Activated T-cell treated with anti-CD3 and anti-CD28 coated beads, Interleukin-2, amount 50 U/mL, for 24 hours (primary cell): ENCODE data around the gene LCN15.

Experiments used
- DNase-seq: peaks from one replicate; pipeline ENCODE4 v3.0.0-alpha.2; 2020
- H3K27ac Mint-ChIP-seq: 2 replicates; pipeline ENCODE4 v1.8.0; 2020; ENCODE audit warnings: mild to moderate bottlenecking, mixed read lengths
- H3K27me3 Mint-ChIP-seq: 2 replicates; pipeline ENCODE4 v1.8.0; 2020; ENCODE audit warnings: mixed read lengths
- H3K36me3 Mint-ChIP-seq: 2 replicates; pipeline ENCODE4 v1.8.0; 2020; ENCODE audit warnings: low read depth, mixed read lengths
- H3K4me1 Mint-ChIP-seq: 2 replicates; pipeline ENCODE4 v1.8.0; 2020; ENCODE audit warnings: low read depth, mixed read lengths
- H3K4me3 Mint-ChIP-seq: 2 replicates; pipeline ENCODE4 v1.8.0; 2020; ENCODE audit warnings: mild to moderate bottlenecking, moderate library complexity, mixed read lengths
- H3K9me3 Mint-ChIP-seq: 2 replicates; pipeline ENCODE4 v1.8.0; 2020; ENCODE audit warnings: mixed read lengths

LCN15 gene

DNA sequence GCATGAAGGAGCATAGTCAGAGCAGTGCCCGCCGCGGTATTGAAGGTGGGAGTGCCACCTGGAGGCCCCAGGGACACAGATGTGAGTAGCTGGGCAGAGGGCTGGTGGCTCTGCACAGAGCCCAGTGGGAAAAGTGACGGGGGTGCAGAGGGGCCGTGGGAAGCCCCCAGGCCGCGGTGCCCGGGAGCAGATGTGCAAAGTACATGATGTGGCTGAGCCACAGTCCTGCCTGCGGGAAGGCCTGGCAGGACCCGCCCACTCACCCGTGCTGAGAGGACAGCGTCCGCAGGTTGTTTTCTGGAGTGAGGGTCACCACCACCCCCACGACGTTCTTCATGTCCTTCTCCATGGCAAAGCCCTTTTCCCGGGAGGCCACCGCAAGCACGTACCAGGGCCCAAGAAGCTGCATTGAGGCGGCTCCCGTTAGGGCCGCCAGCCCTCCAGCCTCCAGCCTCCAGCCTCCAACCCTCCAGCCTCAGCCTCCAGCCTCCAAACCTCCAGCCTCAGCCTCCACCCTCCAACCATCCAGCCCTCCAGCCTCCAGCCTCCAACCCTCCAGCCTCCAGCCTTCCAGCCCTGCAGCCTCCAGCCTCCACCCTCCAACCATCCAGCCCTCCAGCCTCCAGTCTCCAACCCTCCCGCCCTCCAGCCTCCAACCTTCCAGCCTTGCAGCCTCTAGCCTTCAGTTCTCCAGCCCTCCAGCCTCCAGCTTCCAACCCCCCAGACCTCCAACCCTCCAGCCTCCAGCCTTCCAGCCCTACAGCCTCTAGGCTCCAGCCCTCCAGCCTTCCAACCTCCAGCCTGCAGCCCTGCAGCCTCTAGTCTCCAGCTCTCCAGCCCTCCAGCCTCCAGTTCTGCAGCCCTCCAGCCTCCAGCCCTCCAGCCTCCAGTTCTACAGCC lies 16.9 kb downstream of the LCN15 start:
- peaks cover 2% of the 10 kb centered on the region for H3K36me3 Mint-ChIP-seq
- H3K27me3 Mint-ChIP-seq: peaks cover 40% of the 10 kb centered on the region
- no peak overlapping the region for H3K27ac Mint-ChIP-seq
- H3K9me3 Mint-ChIP-seq: peaks cover 11% of the 10 kb centered on the region
- DNase-seq: no peak
- peaks cover 7% of the 10 kb centered on the region for H3K4me1 Mint-ChIP-seq
- no peak overlapping the region for H3K4me3 Mint-ChIP-seq

DNA sequence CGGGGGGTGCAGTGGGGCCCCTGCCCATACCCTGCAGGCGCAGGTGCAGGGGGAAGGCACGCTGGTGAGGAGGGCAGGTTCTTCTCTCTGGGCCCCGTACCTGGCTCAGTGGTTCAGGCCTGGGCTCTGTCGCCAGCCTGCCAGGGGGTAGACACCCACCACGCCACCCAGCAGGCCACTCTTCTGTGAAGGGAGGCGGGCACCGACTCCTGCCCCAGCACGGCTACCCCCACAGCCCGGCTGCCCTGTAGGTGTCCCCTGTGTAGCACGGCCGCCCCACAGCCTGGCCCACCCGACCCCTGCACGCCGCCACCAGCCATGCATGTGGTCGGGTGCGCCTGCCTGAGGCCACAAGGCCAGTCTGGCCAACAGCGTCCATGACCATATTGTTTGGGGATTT lies 17.7 kb downstream of the LCN15 start:
- Mint-ChIP-seq H3K4me1 (peaks cover 14% of the 10 kb centered on the region), H3K4me3 (no peak overlapping the region), H3K27me3 (peaks cover 38% of the 10 kb centered on the region)

DNA sequence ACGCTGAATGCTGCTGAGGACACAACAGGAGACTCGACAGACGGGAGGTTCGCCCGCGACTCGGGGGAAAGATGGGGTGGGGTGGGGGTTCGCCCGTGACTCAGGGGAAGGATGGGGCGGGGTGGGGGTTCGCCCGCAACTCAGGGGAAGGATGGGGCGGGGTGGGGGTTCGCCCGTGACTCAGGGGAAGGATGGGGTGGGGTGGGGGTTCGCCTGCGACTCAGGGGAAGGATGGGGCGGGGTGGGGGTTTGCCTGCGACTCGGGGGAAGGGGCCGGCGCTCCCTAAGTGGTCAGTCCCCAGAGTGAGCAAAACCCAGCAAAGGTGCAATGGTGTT lies 18.2 kb downstream of the LCN15 start:
- Mint-ChIP-seq H3K36me3 (no peaks in the 10 kb centered on the region), H3K27ac (no peak overlapping the region), H3K27me3 (peaks cover 35% of the 10 kb centered on the region), H3K4me1 (peaks cover 17% of the 10 kb centered on the region), H3K4me3 (no peak overlapping the region), H3K9me3 (no peaks in the 10 kb centered on the region)
- DNase-seq: no peak

More for the DNA sequence above, 17.7 kb downstream of the LCN15 start:
- peaks cover 3% of the 10 kb centered on the region for H3K9me3 Mint-ChIP-seq
- H3K27ac Mint-ChIP-seq: no peak overlapping the region
- no peaks in the 10 kb centered on the region for H3K36me3 Mint-ChIP-seq
- no peak for DNase-seq

DNA sequence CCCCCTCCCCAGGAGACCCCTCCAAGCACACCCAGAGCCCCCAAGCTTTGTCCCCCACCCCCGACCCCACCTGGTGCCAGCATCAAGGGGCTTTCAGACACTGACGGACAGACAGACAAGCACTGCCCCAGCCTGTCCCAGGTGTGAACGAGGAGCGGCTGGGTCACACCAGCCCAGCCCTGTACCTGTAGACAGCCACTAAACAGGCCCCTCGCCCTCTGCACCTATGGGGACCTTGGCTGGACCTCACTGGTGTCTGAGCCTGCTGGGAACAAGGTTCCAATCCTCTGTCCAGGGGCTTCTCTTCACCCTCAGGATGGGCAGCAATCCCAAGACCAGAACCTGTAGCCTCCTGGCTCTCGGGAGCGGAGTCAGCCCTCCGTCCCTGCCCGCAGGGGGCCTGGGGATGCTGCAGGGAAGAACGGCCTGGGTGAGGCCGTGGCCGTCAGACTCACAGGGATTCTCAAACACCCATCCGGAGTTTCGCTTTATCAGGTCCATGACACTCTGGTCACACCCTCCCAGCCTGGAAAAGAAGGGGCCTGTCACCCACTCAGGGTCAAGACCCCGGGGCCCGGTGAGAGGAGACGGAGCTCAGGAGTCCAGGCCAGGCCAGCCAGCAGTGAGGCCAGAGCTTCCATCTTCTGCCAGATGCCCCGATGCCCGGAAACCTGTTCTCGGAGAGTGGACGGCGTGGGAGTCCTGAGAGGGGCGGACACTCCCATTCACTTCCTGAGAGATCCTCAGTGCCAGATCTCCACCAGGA lies 18.7 kb downstream of the LCN15 start:
- no peak for DNase-seq
- no peak overlapping the region for H3K27ac Mint-ChIP-seq
- H3K27me3 Mint-ChIP-seq: peaks cover 34% of the 10 kb centered on the region
- no peaks in the 10 kb centered on the region for H3K9me3 Mint-ChIP-seq
- no peaks in the 10 kb centered on the region for H3K36me3 Mint-ChIP-seq
- H3K4me3 Mint-ChIP-seq: no peak overlapping the region
- peaks cover 17% of the 10 kb centered on the region for H3K4me1 Mint-ChIP-seq

DNA sequence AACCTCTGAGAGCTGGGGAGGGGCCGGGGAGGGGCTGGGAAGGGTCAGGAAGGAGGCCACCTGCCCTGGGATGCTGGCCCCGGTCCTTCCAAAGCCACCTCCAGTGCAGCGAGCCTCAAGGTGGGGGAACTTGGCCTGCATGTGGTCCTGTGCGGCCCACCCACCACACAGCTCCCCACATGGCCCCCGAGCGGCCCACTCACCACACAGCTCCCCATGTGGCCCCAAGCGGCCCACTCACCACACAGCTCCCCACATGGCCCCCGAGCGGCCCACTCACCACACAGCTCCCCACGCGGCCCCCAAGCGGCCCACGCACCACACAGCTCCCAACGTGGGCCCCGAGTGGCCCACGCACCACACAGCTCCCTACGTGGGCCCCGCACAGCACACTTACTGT lies 19.5 kb downstream of the LCN15 start:
- Mint-ChIP-seq H3K27me3 (peaks cover 29% of the 10 kb centered on the region), H3K27ac (no peak overlapping the region), H3K4me3 (no peak overlapping the region), H3K9me3 (no peaks in the 10 kb centered on the region), H3K4me1 (peaks cover 12% of the 10 kb centered on the region), H3K36me3 (no peaks in the 10 kb centered on the region)
- no peak for DNase-seq

DNA sequence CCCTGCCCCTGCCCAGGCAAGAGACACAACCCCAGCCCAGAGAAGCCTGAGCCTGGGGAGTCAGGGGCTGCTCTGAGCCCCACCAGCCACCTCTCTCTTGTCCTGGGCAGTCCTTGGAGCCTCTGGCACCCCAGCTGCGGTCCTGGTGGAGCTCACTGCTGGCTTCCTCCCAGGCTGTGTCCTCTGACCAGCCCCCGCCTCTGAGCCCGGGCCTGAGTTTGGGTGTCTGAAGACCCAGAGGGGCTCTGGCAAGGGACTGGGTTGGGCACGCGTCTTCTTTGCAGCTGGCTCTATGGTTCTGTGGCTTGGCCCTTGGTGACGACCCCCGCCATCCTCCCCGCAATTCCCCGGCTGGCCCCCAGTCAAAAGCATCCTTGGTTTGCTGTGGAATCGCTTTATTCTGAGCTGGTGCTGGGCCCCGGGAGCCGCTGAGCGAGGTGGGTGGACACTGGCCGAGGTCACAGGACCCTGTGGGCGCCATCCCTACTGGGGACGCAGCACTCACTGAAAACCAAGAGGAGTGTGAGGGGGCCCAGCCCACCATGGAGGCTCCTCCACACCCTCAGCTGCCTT lies 20.6 kb downstream of the LCN15 start:
- Mint-ChIP-seq H3K27me3 (peaks cover 23% of the 10 kb centered on the region), H3K4me3 (no peak overlapping the region), H3K4me1 (peaks cover 12% of the 10 kb centered on the region), H3K27ac (no peak overlapping the region), H3K9me3 (no peaks in the 10 kb centered on the region), H3K36me3 (no peaks in the 10 kb centered on the region)
- DNase-seq: no peak

DNA sequence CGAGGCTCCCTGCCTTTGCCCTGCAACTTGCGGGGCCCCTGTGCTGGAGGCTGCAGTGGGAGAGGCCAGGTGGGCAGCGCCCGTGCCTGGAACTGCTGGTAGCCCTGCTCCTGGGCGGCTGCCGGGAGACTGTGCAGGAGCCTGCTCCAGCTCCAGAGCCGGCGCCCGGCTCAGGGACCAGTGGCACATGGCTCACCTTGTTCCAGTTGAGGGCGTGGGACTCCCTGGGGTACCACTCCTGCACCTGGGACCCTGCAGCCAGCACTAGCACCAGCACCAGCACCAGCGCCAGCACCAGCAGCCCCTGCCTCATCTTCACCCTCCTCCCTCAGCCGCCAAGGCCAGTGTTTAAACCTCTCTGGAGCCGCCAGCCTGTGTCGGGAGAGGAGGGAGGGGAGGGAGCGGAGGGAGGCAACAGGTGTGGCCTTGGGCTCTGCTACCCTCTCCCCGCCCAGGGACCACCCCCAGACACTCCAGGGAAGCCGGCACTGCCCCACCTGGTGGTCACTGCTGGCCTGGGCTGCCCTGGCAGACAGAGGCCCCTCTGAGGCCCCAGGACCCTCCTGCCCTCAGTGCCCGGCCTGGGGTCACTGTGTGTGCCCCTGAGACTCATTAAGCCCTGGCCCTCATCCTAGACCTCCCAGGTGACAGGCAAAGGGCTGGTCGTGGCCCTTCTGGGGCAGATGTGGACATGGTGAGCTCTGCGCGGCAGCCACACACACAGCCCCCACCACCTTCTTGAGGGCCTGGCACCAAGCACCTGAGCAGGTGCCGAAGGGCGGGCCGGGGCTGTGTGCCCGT lies 21.5 kb downstream of the LCN15 start, which contains the start of gene LCN10:
Gene LCN10 (minus strand): TSS at position 350 of the 801 bp plus-strand sequence. CDS start 37 bp downstream, at position 313.
- DNase-seq: no peak
- H3K36me3 Mint-ChIP-seq: no peaks in the 10 kb centered on the region
- H3K9me3 Mint-ChIP-seq: no peaks in the 10 kb centered on the region
- H3K27ac Mint-ChIP-seq: no peak within 1 kb of the TSS
- peaks cover 12% of the 10 kb centered on the region for H3K4me1 Mint-ChIP-seq
- peak within 1 kb of the TSS; percentile 59 for H3K4me3 Mint-ChIP-seq
- peaks cover 14% of the 10 kb centered on the region for H3K27me3 Mint-ChIP-seq

DNA sequence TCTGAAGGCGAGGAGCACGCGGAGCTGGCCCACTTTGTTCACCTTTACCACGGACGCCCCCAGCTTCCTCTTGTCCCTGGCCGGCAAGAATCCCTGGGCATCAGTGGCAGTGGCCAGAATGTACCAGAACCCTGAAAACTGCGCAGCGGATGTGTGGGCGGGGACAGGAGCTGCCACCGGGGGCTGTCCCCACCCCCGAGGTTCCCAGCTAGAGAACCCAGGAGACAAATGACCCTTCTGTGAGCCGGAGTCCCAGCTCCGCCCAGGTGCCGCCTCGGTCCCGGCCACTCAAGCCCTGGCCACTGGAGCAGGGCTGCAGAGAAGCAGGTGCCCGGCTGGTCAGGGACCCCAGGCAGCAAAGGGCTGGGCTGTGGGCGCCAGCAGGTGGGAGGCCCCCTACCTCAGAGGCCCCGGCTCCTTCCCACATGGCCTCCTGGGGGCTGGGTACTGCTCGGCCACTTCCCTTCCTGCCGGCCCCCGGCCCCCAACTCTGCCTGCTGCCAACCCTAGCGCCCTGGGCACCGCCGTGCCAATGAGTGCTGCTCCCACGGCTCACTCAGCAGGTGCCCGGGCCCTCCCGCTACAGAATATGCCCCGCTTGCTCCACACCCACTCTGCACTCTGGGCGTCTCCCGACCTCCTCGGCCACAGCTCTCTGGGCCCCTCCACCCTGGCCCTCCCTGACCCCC lies 22.3 kb downstream of the LCN15 start:
- Mint-ChIP-seq H3K4me1 (peaks cover 12% of the 10 kb centered on the region), H3K27ac (no peak overlapping the region), H3K36me3 (no peaks in the 10 kb centered on the region), H3K4me3 (peak overlapping the region; percentile 59), H3K27me3 (peaks cover 13% of the 10 kb centered on the region), H3K9me3 (no peaks in the 10 kb centered on the region)
- DNase-seq: peak; percentile 60

DNA sequence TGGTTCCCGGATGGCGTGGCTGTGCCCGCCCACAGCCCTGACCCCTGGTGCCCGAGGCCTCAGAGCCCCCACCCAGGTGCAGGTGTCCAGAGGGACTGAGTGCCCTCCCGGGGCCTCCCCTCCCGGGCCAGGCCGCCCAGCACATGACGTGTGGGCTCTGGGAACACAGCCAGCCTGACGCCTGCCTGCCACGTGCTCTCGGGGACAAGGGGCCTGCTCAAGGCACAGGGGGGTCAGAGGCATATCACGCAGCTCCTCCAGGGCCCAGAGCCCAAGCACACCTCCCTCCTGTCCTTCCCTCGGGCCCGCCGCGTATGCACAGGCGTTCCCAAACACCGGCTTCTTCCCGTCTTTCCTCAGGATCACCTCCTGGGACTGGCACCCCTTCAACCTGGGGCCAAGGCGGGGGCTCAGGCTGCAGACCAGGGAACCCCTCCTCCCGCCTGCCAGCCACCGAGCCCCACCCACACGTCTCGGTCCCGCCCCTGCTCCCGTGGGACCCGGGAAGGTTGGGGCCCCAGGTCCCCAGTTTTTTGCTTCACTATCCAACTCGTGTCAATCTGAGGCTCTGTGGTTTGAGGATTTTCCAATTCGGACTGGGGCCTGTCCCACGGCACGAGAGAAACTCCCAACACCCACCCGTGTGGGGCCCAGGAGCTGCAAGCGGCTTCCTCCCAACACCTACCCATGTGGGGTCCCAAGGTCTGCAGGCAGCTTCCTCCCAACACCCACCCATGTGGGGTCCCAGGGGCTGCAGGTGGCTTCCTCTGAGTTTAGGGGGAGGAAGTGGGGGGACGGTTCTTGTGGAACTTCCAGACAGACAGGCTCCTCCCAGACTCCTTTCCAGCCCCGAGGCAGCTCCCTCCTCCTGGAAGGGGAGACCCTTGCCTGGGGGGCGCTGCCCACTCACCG lies 23.1 kb downstream of the LCN15 start:
- peak; percentile 59 for DNase-seq
- Mint-ChIP-seq H3K4me1 (peaks cover 12% of the 10 kb centered on the region), H3K27ac (no peak overlapping the region), H3K4me3 (peak overlapping the region; percentile 59), H3K27me3 (peaks cover 11% of the 10 kb centered on the region), H3K36me3 (no peaks in the 10 kb centered on the region), H3K9me3 (no peaks in the 10 kb centered on the region)

DNA sequence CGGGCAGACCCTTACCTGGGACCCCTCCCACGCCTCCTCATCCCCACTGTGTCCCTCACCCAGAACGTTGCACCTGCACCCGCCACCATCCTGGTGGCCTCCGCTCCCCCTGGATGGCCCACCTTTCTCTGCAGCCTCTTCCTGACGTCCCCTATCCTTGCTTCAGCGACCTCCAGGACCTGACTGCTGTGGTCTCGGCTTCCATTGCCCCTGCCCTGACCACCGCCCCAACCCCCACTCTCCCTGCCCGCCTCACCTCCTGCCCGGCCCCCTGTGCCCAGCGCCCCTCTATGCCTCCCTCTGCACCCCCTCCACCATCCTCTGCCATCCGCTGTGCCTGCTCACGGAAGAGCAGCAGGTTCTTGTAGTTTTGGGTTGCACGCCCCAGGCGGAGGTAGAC lies 23.8 kb downstream of the LCN15 start:
- peak overlapping the region; percentile 8 for H3K4me3 Mint-ChIP-seq

DNA sequence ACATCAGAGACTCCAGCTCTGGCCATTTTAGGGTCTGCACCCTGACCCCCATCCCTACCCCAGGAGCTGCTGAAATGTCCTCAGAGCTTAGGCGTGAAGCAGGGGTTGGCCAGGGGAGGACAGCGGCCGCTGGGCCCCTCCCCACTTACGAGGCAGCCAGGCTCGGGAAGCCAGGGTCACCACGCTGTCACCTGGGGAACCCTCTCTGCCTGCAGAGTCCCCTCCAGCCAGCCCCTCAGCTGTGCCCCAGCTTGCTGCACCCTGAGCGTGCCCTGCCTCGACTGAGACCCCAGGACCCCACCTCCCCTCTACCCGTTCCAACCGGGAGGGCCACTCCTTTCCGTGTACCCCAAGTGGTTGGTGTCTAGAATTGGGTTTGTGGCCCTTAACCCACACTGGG lies 24.2 kb downstream of the LCN15 start:
- Mint-ChIP-seq H3K4me1 (peaks cover 12% of the 10 kb centered on the region), H3K36me3 (no peaks in the 10 kb centered on the region), H3K9me3 (no peaks in the 10 kb centered on the region), H3K27me3 (peaks cover 11% of the 10 kb centered on the region), H3K27ac (no peak overlapping the region), H3K4me3 (no peak overlapping the region)
- no peak for DNase-seq

More for the DNA sequence above, 23.8 kb downstream of the LCN15 start:
- Mint-ChIP-seq H3K27me3 (peaks cover 11% of the 10 kb centered on the region), H3K27ac (no peak overlapping the region), H3K36me3 (no peaks in the 10 kb centered on the region), H3K9me3 (no peaks in the 10 kb centered on the region), H3K4me1 (peaks cover 12% of the 10 kb centered on the region)
- no peak for DNase-seq

DNA sequence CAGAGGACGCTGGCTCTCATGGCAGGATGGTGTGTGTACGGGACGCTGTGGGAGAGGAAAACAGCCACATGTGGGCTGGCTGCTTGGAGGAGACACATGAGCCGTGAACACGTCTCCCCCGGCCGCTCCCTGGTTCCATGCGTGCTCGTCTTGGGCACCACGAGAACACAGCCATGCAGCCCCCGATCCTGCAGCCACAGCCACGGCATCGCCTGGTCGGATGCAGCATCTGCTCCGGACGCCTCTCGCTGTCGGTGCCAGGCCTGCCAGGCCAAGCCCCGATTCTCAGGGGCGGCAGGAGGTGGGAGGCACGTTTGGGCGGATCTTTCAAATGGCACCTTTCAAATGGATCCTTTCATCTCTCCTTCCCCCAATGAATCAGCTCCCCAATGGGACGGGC lies 24.8 kb downstream of the LCN15 start:
- peaks cover 12% of the 10 kb centered on the region for H3K4me1 Mint-ChIP-seq
- H3K4me3 Mint-ChIP-seq: no peak overlapping the region
- DNase-seq: no peak
- no peaks in the 10 kb centered on the region for H3K36me3 Mint-ChIP-seq
- no peak overlapping the region for H3K27ac Mint-ChIP-seq
- H3K9me3 Mint-ChIP-seq: no peaks in the 10 kb centered on the region
- H3K27me3 Mint-ChIP-seq: peaks cover 11% of the 10 kb centered on the region

DNA sequence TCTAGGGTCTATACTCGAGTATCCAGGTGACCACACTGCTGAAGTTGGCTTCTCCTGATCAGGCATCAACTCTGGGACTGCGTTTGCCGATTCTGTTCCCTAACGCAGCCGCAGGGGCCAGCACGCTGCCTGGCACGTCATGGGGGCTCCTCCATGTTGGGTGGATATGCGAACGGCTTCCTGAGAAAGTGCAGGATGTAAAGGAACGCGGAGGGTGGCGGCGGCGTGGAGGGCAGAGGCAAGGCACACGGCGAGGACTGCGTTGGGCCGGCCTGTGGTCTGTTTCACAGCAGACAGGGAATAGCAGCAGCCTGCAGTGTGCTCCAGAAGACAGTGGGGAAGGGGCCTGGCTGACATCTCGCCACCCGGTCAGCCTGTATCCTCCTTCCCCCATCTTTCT lies 25.4 kb downstream of the LCN15 start:
- Mint-ChIP-seq H3K27me3 (peaks cover 11% of the 10 kb centered on the region), H3K9me3 (no peaks in the 10 kb centered on the region), H3K4me1 (peaks cover 12% of the 10 kb centered on the region), H3K27ac (no peak overlapping the region), H3K4me3 (no peak overlapping the region), H3K36me3 (no peaks in the 10 kb centered on the region)
- no peak for DNase-seq
